A549 (cell line): ENCODE measurements around the gene C3orf52.

ENCODE experiments used
- CTCF ChIP-seq: fragments of >200 bp; sonication (Bioruptor Twin); formaldehyde crosslinking; IDR thresholded peaks from 3 replicates; pipeline ENCODE4 v1.5.1; 2016
- KDM1A ChIP-seq: fragments of 200-600 bp; sonication (generic); IDR thresholded peaks from 2 replicates; pipeline ENCODE4 v1.6.1; 2016; ENCODE audit warnings: low read depth, mild to moderate bottlenecking

GRCh38 chr3:112126511-112126911, 40.3 kb downstream of the C3orf52 start:
- TF ChIP-seq CTCF (no peak), KDM1A (no peak)
